Cardiac fibroblast (primary cell): ENCODE measurements around the gene C10orf53.
A peak's percentile ranks its signal among the peaks of the same experiment; 100 is the strongest.

Experiments
- DNase-seq, 2 donors: peaks; one replicate each; pipeline versions ENCODE4 v3.0.0 to v3.0.0-alpha.2; 2010; ENCODE audit warnings: low read depth in 2 of 2
- H3K4me3 ChIP-seq, 2 donors: replicated peaks in 1 of 2; 1 replicate in 1 of 2; 2 replicates in 1 of 2; pipeline ENCODE4 v1.5.1; 2011; ENCODE audit warnings: low read depth in 2 of 2, low read length in 2 of 2, mild to moderate bottlenecking in 2 of 2, moderate library complexity in 1 of 2
- TF ChIP-seq, protein P1 (sequence below): IDR thresholded peaks from one replicate; pipeline ENCODE4 v1.5.1; 2011; ENCODE audit warnings: low read depth, mild to moderate bottlenecking, low read length, inconsistent platforms

The C10orf53 gene

DNA sequence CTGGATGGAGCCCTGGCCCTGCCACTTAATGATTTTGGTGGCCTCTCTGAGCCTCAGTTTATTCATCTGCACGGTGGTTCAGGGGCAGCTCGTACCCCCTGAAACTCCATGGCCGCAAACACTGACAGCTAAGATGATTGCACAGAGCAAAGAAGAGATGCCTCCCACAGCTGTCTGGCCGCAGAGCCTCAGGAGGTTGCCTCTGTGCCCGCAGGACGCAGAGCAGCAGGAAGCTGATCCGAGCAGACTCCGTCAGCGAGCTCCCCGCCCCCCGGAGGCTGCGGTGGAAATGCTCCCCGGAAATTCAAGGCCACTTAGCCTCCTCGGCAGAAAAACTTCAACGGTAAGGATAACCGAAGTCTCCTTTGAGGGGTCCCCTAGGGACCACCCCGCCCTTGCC is 30.2 kb upstream of the C10orf53 start:
- no peak overlapping the region for H3K4me3 ChIP-seq
- TF ChIP-seq, protein P1, sequence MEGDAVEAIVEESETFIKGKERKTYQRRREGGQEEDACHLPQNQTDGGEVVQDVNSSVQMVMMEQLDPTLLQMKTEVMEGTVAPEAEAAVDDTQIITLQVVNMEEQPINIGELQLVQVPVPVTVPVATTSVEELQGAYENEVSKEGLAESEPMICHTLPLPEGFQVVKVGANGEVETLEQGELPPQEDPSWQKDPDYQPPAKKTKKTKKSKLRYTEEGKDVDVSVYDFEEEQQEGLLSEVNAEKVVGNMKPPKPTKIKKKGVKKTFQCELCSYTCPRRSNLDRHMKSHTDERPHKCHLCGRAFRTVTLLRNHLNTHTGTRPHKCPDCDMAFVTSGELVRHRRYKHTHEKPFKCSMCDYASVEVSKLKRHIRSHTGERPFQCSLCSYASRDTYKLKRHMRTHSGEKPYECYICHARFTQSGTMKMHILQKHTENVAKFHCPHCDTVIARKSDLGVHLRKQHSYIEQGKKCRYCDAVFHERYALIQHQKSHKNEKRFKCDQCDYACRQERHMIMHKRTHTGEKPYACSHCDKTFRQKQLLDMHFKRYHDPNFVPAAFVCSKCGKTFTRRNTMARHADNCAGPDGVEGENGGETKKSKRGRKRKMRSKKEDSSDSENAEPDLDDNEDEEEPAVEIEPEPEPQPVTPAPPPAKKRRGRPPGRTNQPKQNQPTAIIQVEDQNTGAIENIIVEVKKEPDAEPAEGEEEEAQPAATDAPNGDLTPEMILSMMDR, result no peak
- peak in 1 of 2 donors; percentile 5 for DNase-seq

DNA sequence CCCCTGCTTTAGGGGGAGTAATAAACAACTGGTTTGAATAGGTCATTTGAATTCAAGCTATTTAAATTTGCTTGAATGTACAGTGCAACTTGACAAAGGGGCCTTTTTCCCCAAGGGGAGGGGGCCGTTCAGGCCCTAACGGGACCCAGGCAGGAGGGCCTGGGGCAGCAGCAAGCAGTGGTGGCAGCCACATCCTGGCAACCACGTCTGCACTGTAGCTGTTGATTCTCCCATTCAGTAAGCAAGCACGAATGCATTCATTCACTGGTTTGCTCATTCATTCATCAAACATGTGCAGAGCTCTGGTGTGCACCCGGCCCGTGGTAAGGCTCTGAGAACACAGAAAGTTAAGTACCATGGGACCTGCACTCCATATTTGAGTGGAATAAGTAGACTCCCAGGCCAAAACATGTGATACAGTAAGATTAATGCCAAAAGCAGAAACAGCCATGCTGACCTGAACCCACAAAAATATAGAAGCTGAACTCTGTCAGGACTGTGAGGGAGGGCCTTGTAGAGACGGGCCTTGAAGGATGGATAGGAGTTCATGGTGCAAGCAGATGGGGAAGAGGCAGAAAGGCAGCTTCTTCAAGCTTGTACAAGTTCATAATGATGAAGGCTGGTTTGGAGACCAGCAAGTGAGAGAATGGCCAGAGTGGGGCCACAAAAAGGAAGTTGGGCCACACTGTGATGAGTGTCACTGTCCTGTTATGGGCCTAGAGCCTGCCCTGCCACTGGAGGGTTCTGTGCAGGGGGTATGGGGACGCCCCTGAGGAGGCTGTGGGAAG is 29.3 kb upstream of the C10orf53 start:
- TF ChIP-seq, protein P1, result no peak
- no peak for DNase-seq
- no peak overlapping the region for H3K4me3 ChIP-seq

DNA sequence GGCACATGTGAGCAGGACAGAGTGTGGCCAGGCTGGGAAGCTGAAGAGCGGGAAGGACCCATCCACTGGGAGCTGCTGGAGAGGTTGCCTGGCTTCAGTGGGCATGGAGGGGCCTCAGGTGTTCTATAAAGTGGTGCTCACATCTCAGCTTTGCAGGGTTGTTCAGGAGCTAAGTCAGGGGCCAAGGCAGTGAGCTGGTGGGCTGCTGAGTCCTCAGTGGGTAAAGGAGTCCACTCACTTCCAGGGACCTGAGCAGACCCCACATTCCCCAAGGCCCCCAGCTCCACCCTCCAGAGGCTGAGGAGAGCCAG is 28.8 kb upstream of the C10orf53 start:
- DNase-seq, result no peak
- H3K4me3 ChIP-seq, result no peak overlapping the region
- TF ChIP-seq, protein P1, result no peak

DNA sequence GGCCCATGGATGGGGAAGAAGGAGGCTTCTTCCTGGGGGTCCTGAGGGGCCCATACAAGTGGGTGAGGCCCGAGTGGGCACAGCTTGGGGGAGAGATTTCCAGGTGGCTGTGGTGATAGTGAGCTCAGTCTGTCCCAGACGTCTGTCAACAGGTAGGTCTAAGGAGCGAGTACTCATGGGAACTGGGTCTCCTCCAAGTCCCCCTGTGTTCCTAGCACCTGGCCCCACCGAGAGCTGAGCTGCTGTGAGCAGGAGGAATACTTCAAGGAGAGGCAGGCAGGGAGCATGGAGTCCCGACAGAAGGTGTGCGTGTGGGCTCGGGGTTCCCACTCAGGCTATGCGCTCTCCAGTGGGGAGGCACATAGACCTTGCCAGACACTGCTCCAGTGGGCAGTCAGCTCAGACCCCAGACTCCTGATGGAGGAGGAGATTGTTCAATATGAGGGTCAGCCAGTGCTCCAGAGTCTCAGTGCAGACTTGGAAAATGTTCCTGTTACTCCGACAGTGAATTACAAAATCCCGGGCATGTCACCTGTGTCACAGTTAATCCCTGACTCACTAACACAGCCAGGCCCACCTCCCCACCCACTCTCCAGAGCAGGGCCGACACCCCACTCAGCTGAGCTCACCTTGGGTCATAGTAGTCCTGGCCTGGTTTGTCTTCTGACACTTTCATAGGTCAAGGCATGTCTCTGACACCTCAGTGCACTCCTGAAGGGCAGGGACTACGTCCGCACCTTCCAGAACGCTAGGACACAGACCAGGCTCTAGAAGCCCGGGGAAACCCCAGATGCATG is 28.2 kb upstream of the C10orf53 start:
- no peak for DNase-seq
- H3K4me3 ChIP-seq, result no peak overlapping the region
- TF ChIP-seq, protein P1, result no peak

DNA sequence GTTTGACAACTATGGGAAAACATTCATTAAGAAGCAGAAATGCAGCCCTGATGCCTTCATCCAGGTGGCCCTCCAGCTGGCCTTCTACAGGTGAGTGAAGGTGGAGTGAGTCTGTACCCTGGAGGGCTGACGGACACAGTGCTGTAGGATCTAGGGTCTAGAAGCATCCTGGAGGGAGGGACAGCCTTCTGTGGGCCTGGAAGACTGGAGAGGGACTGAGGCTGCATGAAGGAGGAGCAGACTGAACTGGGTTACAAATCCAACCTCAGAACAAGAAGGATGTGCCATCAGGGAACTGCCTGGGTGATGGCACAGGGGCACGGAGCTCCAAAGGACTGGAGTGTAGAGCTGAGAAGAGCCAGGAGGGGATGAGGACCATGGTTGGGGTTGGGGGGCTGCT is 27.5 kb upstream of the C10orf53 start:
- no peak overlapping the region for H3K4me3 ChIP-seq
- TF ChIP-seq, protein P1, result no peak
- DNase-seq, result no peak

DNA sequence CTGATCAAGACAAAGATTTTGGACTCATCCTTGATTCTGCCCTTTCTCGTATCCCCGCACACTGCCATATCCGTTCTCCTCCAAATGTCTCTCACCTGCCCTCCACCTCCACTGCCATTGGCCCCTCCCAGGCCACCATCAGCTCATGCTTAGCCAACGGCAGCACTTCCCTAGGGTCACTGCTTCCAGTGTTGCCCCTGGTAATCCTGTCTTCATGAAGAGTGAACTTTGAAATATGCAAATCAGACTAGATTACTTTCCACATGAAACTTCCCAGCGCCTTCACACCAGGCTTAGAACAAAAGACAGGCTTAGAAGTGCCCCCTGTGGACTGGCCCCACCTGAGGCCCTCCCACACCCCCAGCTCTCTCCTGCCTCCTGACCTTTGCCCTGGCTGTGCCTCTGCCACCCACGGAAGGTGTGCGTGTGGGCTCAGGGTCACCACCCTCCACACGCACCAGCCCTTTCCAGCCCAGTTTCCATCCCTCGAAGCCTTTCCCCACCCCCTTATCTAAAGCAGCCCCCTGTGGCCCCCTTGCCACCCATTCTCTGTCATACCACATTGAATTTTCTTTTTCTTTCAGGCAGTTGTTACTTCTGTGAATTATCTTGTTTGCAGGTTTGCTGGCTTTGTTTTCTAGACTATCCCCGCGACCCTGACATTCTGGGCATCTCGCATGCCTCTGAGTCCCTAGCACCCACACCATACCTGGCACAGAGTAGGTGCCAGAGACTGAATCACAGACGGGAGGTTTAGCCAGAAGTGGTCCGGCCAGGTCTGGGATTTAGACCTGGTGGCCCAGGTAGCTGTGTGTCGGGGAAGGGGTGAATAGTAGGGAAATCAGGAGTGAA is 26.8 kb upstream of the C10orf53 start:
- TF ChIP-seq, protein P1, result no peak
- no peak overlapping the region for H3K4me3 ChIP-seq

More for the DNA sequence above, 26.8 kb upstream of the C10orf53 start:
- DNase-seq, result no peak
